Peyer's patch (tissue), 4 donors: ENCODE data around the gene RPS27. TPM values are rescaled to one million over a fixed set of nuclear protein-coding genes. Genes with fewer than 3 reads are reported as not detected.

ENCODE experiments used
- DNase-seq, 3 donors: peaks; one replicate each; pipeline ENCODE4 v3.0.0-alpha.2; 2017 to 2019
- H3K27ac ChIP-seq, 4 donors: fragments of 200-600 bp; sonication (generic); one replicate each; pipeline ENCODE4 v1.5.1; 2016 to 2019
- H3K27me3 ChIP-seq, 2 donors: fragments of 200-600 bp; sonication (generic); one replicate each; pipeline ENCODE4 v1.5.1; 2019
- H3K36me3 ChIP-seq, 3 donors: fragments of 200-600 bp; sonication (generic); one replicate each; pipeline ENCODE4 v1.5.1; 2016 to 2019
- H3K4me1 ChIP-seq, 4 donors: fragments of 200-600 bp; sonication (generic); one replicate each; pipeline ENCODE4 v1.5.1; 2016 to 2019
- H3K4me3 ChIP-seq, 4 donors: fragments of 200-600 bp; sonication (generic); 1 replicate in 3 of 4; 2 replicates in 1 of 4; pipeline ENCODE4 v1.5.1; 2016 to 2019; ENCODE audit warnings: mild to moderate bottlenecking in 1 of 4
- H3K9me3 ChIP-seq, 4 donors: fragments of 200-600 bp; sonication (generic); one replicate each; pipeline ENCODE4 v1.5.1; 2016 to 2019; ENCODE audit warnings: mild to moderate bottlenecking in 1 of 4
- CTCF ChIP-seq, 6 experiments: fragments of 450-650 bp in 4 of 6; fragments of 200-600 bp in 2 of 6; sonication (generic) in 1 of 6; IDR thresholded peaks; one replicate each; pipeline ENCODE4 v1.5.1; 2017 to 2019; ENCODE audit warnings: antibody characterized with exemption in 6 of 6, mild to moderate bottlenecking in 3 of 6, moderate library complexity in 1 of 6
- POLR2A ChIP-seq, 2 donors: fragments of 450-650 bp; IDR thresholded peaks; one replicate each; pipeline ENCODE4 v1.5.1; 2017; ENCODE audit warnings: antibody characterized with exemption in 2 of 2, mild to moderate bottlenecking in 2 of 2, moderate library complexity in 2 of 2
- total RNA-seq, 4 donors: library from RNA; depleted of rRNA; stranded (reverse); fragments of >200 nt; gene quantifications; one replicate each; pipeline ENCODE4 v1.1.0, GENCODE V29; 2016

RPS27 gene
- total RNA-seq, 4 donors from 2014 or later: 660 to 1,996 (median 833) TPM

- H3K27ac ChIP-seq: no peak overlapping the region
- DNase-seq: no peak
- peaks cover 0 to 78% (median 0%) of the 10 kb centered on the region in 3 donors for H3K36me3 ChIP-seq
- H3K4me3 ChIP-seq: no peak overlapping the region
- no peaks in the 10 kb centered on the region for H3K27me3 ChIP-seq
- peaks cover 0 to 15% (median 10%) of the 10 kb centered on the region in 4 donors for H3K4me1 ChIP-seq
- TF ChIP-seq CTCF (IDR thresholded peaks at IDR 0.05): no peak
- no peak for TF ChIP-seq POLR2A (IDR thresholded peaks at IDR 0.05)
- no peaks in the 10 kb centered on the region for H3K9me3 ChIP-seq
Measured at GRCh38 chr1:153951801-153952200, 38.8 kb upstream of the RPS27 start.

- TF ChIP-seq POLR2A (IDR thresholded peaks at IDR 0.05): no peak
- no peak for TF ChIP-seq CTCF (IDR thresholded peaks at IDR 0.05)
- DNase-seq: no peak
- H3K27ac ChIP-seq: no peak overlapping the region
Measured at GRCh38 chr1:153953859-153954365, 36.6 kb upstream of the RPS27 start.

GRCh38 chr1:153954826-153955225 lies 35.7 kb upstream of the RPS27 start:
- DNase-seq: peak in 1 of 3 donors; percentile 30
- Histone ChIP-seq H3K36me3 (peaks cover 0 to 56% (median 0%) of the 10 kb centered on the region in 3 donors), H3K27me3 (no peaks in the 10 kb centered on the region), H3K4me1 (peaks cover 0 to 26% (median 12%) of the 10 kb centered on the region in 4 donors), H3K4me3 (no peak overlapping the region), H3K9me3 (no peaks in the 10 kb centered on the region), H3K27ac (no peak overlapping the region)
- TF ChIP-seq POLR2A (IDR thresholded peaks at IDR 0.05): no peak
- TF ChIP-seq CTCF (IDR thresholded peaks at IDR 0.05): no peak

More at GRCh38 chr1:153953859-153954365, 36.6 kb upstream of the RPS27 start:
- peaks cover 0 to 61% (median 0%) of the 10 kb centered on the region in 3 donors for H3K36me3 ChIP-seq
- no peaks in the 10 kb centered on the region for H3K27me3 ChIP-seq
- no peaks in the 10 kb centered on the region for H3K9me3 ChIP-seq
- H3K4me3 ChIP-seq: no peak overlapping the region
- H3K4me1 ChIP-seq: peaks cover 0 to 21% (median 12%) of the 10 kb centered on the region in 4 donors

- H3K9me3 ChIP-seq: no peaks in the 10 kb centered on the region
- peaks cover 0 to 43% (median 0%) of the 10 kb centered on the region in 3 donors for H3K36me3 ChIP-seq
- TF ChIP-seq POLR2A (IDR thresholded peaks at IDR 0.05): no peak
- no peak for TF ChIP-seq CTCF (IDR thresholded peaks at IDR 0.05)
- H3K4me3 ChIP-seq: peak overlapping the region; percentile 63 to 97 (median 86)
- H3K27me3 ChIP-seq: no peaks in the 10 kb centered on the region
- peaks cover 0 to 29% (median 13%) of the 10 kb centered on the region in 4 donors for H3K4me1 ChIP-seq
- DNase-seq: no peak
- peak overlapping the region; percentile 90 to 100 (median 92) for H3K27ac ChIP-seq
Measured at GRCh38 chr1:153956997-153957715, 33.4 kb upstream of the RPS27 start.

- H3K27me3 ChIP-seq: no peaks in the 10 kb centered on the region
- H3K9me3 ChIP-seq: no peaks in the 10 kb centered on the region
- TF ChIP-seq CTCF (IDR thresholded peaks at IDR 0.05): no peak
- TF ChIP-seq POLR2A (IDR thresholded peaks at IDR 0.05): no peak
- H3K4me3 ChIP-seq: peak overlapping the region; percentile 63 to 97 (median 86)
- H3K27ac ChIP-seq: peak overlapping the region; percentile 90 to 100 (median 92)
- DNase-seq: peak in 2 of 3 donors; percentile 63 to 76
- peaks cover 0 to 35% (median 17%) of the 10 kb centered on the region in 4 donors for H3K4me1 ChIP-seq
- H3K36me3 ChIP-seq: peaks cover 0 to 37% (median 0%) of the 10 kb centered on the region in 3 donors
Measured at GRCh38 chr1:153957744-153958110, 32.8 kb upstream of the RPS27 start.
